ENCODE data around the gene IFNL1. TPM values are rescaled to one million over a fixed set of nuclear protein-coding genes. Genes with fewer than 3 reads are reported as not detected.
"Not testable (repeated sequence)": the region's sequence is repeated elsewhere in the genome, so short reads cannot be mapped to it uniquely, and the experiment has no call there.

Gene IFNL1
- polyA plus RNA-seq, 10 donors, result not detected

- no peak for DNase-seq
Measured at GRCh38 chr19:39307822-39308530, 11.8 kb downstream of the IFNL1 start.

- no peak for DNase-seq
Measured at GRCh38 chr19:39308531-39309304, 12.5 kb downstream of the IFNL1 start.

- not testable (repeated sequence) for DNase-seq
Measured at GRCh38 chr19:39309305-39309670, 13.1 kb downstream of the IFNL1 start.

- DNase-seq, result peak in 1 of 3 donors; percentile 21
Measured at GRCh38 chr19:39310558-39311311, 14.5 kb downstream of the IFNL1 start.

- DNase-seq, result no peak
Measured at GRCh38 chr19:39314016-39314728, 18.0 kb downstream of the IFNL1 start.

GRCh38 chr19:39315933-39316332 is 19.7 kb downstream of the IFNL1 start:
- no peak for DNase-seq

- no peak for DNase-seq
Measured at GRCh38 chr19:39316627-39317321, 20.6 kb downstream of the IFNL1 start.

- DNase-seq, result no peak
Measured at GRCh38 chr19:39317476-39317875, 21.3 kb downstream of the IFNL1 start.

- no peak for DNase-seq
Measured at GRCh38 chr19:39318071-39318470, 21.9 kb downstream of the IFNL1 start.

- DNase-seq, result no peak
Measured at GRCh38 chr19:39318690-39319089, 22.5 kb downstream of the IFNL1 start.

GRCh38 chr19:39319098-39319891 is 23.1 kb downstream of the IFNL1 start:
- no peak for DNase-seq

- DNase-seq, result no peak
Measured at GRCh38 chr19:39319892-39320248, 23.7 kb downstream of the IFNL1 start.

GRCh38 chr19:39321117-39321831 is 25.1 kb downstream of the IFNL1 start:
- DNase-seq, result no peak

- DNase-seq, result no peak
Measured at GRCh38 chr19:39321832-39322176, 25.6 kb downstream of the IFNL1 start.

GRCh38 chr19:39324242-39324842 is 28.1 kb downstream of the IFNL1 start:
- DNase-seq, result no peak

GRCh38 chr19:39325778-39326665 is 29.8 kb downstream of the IFNL1 start:
- no peak for DNase-seq

- DNase-seq, result no peak
Measured at GRCh38 chr19:39327363-39328045, 31.3 kb downstream of the IFNL1 start.

Measured in muscle of back (tissue), 11 donors.